SU-DHL-6 (cell line): ENCODE results near the gene PPM1L.

ENCODE experiments used
- EZH2phosphoT487 ChIP-seq: fragments of 200-600 bp; sonication (generic), shearing (Covaris generic); conservative IDR thresholded peaks from 2 replicates; pipeline ENCODE4 v1.6.1; 2018; ENCODE audit warnings: mild to moderate bottlenecking, antibody characterized with exemption, low read length, moderate library complexity, mixed read lengths
- TF ChIP-seq, protein P1 (sequence below): fragments of 200-600 bp; sonication (generic); IDR thresholded peaks from one replicate; pipeline ENCODE4 v1.5.1; 2017; ENCODE audit warnings: antibody characterized with exemption, mild to moderate bottlenecking, low read length, moderate library complexity; ENCODE audit not compliant: insufficient read depth, poor library complexity, severe bottlenecking

DNA sequence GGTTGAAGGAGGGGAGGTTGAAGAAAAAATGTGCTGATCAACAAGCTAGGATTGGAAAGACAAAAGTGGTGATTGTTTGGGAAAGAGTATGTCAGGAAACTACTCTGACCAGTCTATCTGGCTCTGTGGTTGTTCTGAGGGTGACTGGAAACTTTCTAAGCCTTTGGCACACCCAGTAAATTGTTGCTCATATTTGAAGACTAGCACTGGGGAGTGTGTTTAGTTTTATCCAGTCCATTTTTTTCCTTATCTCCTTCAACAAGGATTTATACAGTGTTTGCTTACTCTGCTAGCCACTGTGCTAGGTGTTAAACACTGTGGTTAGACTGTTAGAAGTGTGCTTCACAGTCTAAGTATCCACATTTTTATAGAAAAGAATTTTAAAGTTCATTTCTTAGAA lies 28.8 kb downstream of the PPM1L start:
- TF ChIP-seq, protein P1, sequence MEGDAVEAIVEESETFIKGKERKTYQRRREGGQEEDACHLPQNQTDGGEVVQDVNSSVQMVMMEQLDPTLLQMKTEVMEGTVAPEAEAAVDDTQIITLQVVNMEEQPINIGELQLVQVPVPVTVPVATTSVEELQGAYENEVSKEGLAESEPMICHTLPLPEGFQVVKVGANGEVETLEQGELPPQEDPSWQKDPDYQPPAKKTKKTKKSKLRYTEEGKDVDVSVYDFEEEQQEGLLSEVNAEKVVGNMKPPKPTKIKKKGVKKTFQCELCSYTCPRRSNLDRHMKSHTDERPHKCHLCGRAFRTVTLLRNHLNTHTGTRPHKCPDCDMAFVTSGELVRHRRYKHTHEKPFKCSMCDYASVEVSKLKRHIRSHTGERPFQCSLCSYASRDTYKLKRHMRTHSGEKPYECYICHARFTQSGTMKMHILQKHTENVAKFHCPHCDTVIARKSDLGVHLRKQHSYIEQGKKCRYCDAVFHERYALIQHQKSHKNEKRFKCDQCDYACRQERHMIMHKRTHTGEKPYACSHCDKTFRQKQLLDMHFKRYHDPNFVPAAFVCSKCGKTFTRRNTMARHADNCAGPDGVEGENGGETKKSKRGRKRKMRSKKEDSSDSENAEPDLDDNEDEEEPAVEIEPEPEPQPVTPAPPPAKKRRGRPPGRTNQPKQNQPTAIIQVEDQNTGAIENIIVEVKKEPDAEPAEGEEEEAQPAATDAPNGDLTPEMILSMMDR, result no peak
- TF ChIP-seq EZH2phosphoT487, result no peak
